OCI-LY3 (cell line): ENCODE measurements around the gene ZNF669.

Source experiments
- H2AFZ ChIP-seq: fragments of 200-600, 300-600 bp; shearing (Covaris generic); 2 replicates; pipeline ENCODE4 v1.6.0; 2014; ENCODE audit warnings: antibody characterized with exemption, low read depth, low read length
- H3K27ac ChIP-seq: fragments of 200-600, 300-600 bp; sonication (generic); 2 replicates; pipeline ENCODE4 v1.5.1; 2014; ENCODE audit warnings: mild to moderate bottlenecking, low read length, moderate library complexity, mixed read lengths
- H3K27me3 ChIP-seq: fragments of 200-600, 300-600 bp; sonication (generic); 2 replicates; pipeline ENCODE4 v1.6.1; 2014; ENCODE audit warnings: low read depth, low read length, mixed read lengths
- H3K36me3 ChIP-seq: fragments of 200-600, 300-600 bp; sonication (generic); replicated peaks from 2 replicates; pipeline ENCODE3; 2014; ENCODE audit warnings: low read depth, low read length, mixed read lengths
- H3K4me1 ChIP-seq: fragments of 300-600, 200-600 bp; sonication (generic); 2 replicates; pipeline ENCODE4 v1.6.1; 2014; ENCODE audit warnings: low read length, mixed read lengths
- H3K4me2 ChIP-seq: fragments of 200-600, 300-600 bp; sonication (generic); 2 replicates; pipeline ENCODE4 v1.6.1; 2014; ENCODE audit warnings: low read length, mixed read lengths
- H3K4me3 ChIP-seq: fragments of 300-600, 200-600 bp; sonication (generic); 2 replicates; pipeline ENCODE4 v1.5.1; 2014; ENCODE audit warnings: antibody characterized with exemption, mild to moderate bottlenecking, low read length, moderate library complexity
- H3K79me2 ChIP-seq: fragments of 300-600, 200-600 bp; shearing (Covaris generic); 2 replicates; pipeline ENCODE4 v1.6.1; 2014; ENCODE audit warnings: mild to moderate bottlenecking, low read length, mixed read lengths
- H3K9ac ChIP-seq: fragments of 300-600, 200-600 bp; shearing (Covaris generic); 2 replicates; pipeline ENCODE4 v1.6.0; 2014; ENCODE audit warnings: mild to moderate bottlenecking, low read length, moderate library complexity
- H3K9me3 ChIP-seq: fragments of 200-600, 300-600 bp; shearing (Covaris generic); 2 replicates; pipeline ENCODE4 v1.6.1; 2014; ENCODE audit warnings: low read length, mixed read lengths; ENCODE audit not compliant: insufficient read depth
- H4K20me1 ChIP-seq: fragments of 200-600, 300-600 bp; sonication (generic); 2 replicates; pipeline ENCODE4 v1.6.1; 2016; ENCODE audit warnings: low read length, mixed read lengths; ENCODE audit not compliant: insufficient read depth
- EZH2phosphoT487 ChIP-seq: fragments of 200-600 bp; shearing (Covaris generic); IDR thresholded peaks from 2 replicates; pipeline ENCODE4 v1.6.1; 2018; ENCODE audit warnings: antibody characterized with exemption, mixed run types, low read depth
- TF ChIP-seq, protein P1 (sequence below): fragments of 200-600, 300-600 bp; sonication (generic); IDR thresholded peaks from 2 replicates; pipeline ENCODE4 v1.5.1; 2014; ENCODE audit warnings: antibody characterized with exemption, low read length, low read depth

ZNF669 gene

DNA sequence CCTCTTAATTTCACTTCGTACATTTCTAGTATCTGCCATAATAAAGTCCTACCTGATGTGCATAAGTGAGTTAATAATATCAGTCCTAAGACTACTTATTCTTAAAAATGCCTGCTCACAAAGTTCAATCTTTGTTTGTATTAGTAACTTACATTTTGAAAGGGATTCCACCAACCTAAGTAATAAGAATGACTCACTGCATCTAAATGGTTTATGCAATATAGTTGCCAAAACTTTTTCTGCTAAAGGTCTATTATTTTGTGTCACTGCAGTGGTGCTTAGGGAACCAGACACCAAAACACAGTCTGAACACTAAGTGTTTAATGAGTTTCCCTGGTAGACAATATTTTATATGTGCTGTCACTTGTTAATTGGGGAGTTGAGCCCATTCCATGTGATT, 1.8 kb downstream of the ZNF669 start:
- peaks cover 4% of the 10 kb centered on the region; the same call in 1 of the 2 replicates for H3K4me1 ChIP-seq
- no peak overlapping the region for H3K4me3 ChIP-seq
- H3K36me3 ChIP-seq, result peaks cover 48% of the 10 kb centered on the region
- no peak overlapping the region for H3K9ac ChIP-seq
- H4K20me1 ChIP-seq, result no peaks in the 10 kb centered on the region
- no peak overlapping the region for H3K27ac ChIP-seq
- peaks cover 29% of the 10 kb centered on the region for H3K9me3 ChIP-seq
- no peak overlapping the region for H2AFZ ChIP-seq
- H3K27me3 ChIP-seq, result no peaks in the 10 kb centered on the region
- TF ChIP-seq, protein P1, sequence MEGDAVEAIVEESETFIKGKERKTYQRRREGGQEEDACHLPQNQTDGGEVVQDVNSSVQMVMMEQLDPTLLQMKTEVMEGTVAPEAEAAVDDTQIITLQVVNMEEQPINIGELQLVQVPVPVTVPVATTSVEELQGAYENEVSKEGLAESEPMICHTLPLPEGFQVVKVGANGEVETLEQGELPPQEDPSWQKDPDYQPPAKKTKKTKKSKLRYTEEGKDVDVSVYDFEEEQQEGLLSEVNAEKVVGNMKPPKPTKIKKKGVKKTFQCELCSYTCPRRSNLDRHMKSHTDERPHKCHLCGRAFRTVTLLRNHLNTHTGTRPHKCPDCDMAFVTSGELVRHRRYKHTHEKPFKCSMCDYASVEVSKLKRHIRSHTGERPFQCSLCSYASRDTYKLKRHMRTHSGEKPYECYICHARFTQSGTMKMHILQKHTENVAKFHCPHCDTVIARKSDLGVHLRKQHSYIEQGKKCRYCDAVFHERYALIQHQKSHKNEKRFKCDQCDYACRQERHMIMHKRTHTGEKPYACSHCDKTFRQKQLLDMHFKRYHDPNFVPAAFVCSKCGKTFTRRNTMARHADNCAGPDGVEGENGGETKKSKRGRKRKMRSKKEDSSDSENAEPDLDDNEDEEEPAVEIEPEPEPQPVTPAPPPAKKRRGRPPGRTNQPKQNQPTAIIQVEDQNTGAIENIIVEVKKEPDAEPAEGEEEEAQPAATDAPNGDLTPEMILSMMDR, result no peak
- TF ChIP-seq EZH2phosphoT487, result no peak
- H3K79me2 ChIP-seq, result peaks cover 34% of the 10 kb centered on the region
- no peak overlapping the region for H3K4me2 ChIP-seq

DNA sequence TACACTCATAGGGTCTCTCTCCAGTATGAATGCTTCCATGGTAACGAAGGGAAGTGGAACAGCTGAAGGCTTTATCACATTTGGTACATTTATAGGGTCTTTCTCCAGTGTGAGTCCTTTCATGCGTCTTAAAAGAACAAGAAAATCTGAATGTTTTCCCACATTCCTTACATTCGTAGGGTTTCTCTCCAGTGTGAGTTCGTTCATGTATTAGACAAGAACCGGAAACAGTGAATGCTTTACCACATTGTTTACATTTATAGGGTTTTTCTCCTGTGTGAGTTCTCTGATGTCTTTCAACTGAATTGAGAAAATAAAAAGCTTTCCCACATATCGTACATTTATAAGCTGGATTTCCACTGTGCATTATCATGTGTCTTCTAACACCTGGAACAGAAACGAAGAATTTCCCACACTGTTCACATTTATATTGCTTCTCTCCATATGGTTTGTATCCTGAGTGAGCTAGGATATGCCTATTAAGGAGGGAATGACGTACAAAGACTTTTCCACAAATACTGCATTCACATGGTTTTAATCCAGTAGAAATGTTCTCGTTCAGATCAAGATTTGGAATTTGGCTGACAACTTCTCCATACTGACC, 3.4 kb downstream of the ZNF669 start:
- no peak overlapping the region for H3K4me3 ChIP-seq
- H3K27me3 ChIP-seq, result no peaks in the 10 kb centered on the region
- no peak overlapping the region for H3K27ac ChIP-seq
- peaks cover 33% of the 10 kb centered on the region for H3K9me3 ChIP-seq
- H3K79me2 ChIP-seq, result peaks cover 34% of the 10 kb centered on the region
- peaks cover 63% of the 10 kb centered on the region for H3K36me3 ChIP-seq
- H3K9ac ChIP-seq, result no peak overlapping the region
- no peak overlapping the region for H3K4me2 ChIP-seq
- H3K4me1 ChIP-seq, result peaks cover 4% of the 10 kb centered on the region; the same call in 1 of the 2 replicates
- H2AFZ ChIP-seq, result no peak overlapping the region
- TF ChIP-seq EZH2phosphoT487, result no peak
- TF ChIP-seq, protein P1, result no peak
- H4K20me1 ChIP-seq, result 0 out of 2 replicates have a peak, but pooled peaks cover 3% of the 10 kb centered on the region

DNA sequence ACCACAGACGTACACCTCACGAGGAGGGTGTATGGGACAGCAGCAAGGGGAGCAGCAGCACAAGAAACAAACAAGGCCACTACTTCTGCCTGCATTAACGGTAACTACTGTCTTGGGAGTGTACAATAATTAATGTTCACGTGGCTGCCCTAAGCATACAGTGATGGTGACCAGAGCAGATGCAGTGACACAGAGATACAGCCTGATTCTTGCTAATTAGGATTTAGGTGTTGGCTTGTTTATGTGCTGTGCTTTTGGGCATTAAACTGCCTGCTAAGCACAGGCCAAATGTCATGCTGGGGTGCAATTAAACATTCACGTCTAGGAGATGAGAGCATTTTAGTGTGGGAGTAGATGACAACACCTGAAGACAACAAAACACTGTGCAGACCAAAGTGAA, 7.2 kb downstream of the ZNF669 start:
- no peak overlapping the region for H3K4me2 ChIP-seq

DNA sequence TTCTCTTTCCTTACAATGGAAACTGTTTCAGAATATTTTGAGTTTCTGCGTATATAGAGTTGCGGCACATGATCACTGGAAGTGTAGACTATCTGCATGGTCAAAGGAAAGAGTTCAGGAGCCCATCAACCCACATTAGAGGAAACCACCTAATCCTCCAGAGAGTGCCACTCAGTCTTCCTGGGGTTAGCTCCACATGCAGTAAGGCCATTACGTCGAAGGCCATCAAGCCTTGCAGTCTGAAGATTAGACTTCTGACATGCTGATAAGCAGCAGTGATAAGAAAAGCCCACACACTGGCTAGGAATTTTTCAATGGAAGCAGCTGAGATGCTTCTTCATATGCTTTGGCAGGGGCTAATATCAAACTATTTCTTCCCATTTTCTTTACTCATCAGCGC, 7.6 kb downstream of the ZNF669 start:
- no peak overlapping the region for H3K4me2 ChIP-seq
- no peaks in the 10 kb centered on the region for H3K4me1 ChIP-seq
- H3K4me3 ChIP-seq, result no peak overlapping the region
- no peak overlapping the region for H3K9ac ChIP-seq
- H3K79me2 ChIP-seq, result peaks cover 8% of the 10 kb centered on the region; the same call in 1 of the 2 replicates
- H2AFZ ChIP-seq, result no peak overlapping the region
- H3K9me3 ChIP-seq, result peaks cover 23% of the 10 kb centered on the region
- peaks cover 46% of the 10 kb centered on the region for H3K36me3 ChIP-seq
- H3K27me3 ChIP-seq, result no peaks in the 10 kb centered on the region
- H3K27ac ChIP-seq, result no peak overlapping the region
- 0 out of 2 replicates have a peak, but pooled peaks cover 3% of the 10 kb centered on the region for H4K20me1 ChIP-seq
- no peak for TF ChIP-seq EZH2phosphoT487
- TF ChIP-seq, protein P1, result no peak

More for the DNA sequence above, 7.2 kb downstream of the ZNF669 start:
- Histone ChIP-seq H3K27me3 (no peaks in the 10 kb centered on the region), H3K27ac (no peak overlapping the region), H3K4me3 (no peak overlapping the region), H4K20me1 (0 out of 2 replicates have a peak, but pooled peaks cover 3% of the 10 kb centered on the region), H3K9ac (no peak overlapping the region), H3K36me3 (peaks cover 51% of the 10 kb centered on the region), H2AFZ (no peak overlapping the region), H3K9me3 (peaks cover 27% of the 10 kb centered on the region), H3K4me1 (no peaks in the 10 kb centered on the region), H3K79me2 (peaks cover 12% of the 10 kb centered on the region)
- TF ChIP-seq, protein P1, result no peak
- TF ChIP-seq EZH2phosphoT487, result no peak
